GM12878 (cell line): ENCODE data around the gene TMEM163. TPM values are rescaled to one million over a fixed set of nuclear protein-coding genes. Genes with fewer than 3 reads are reported as not detected.

Source experiments
- ATAC-seq: fragments of 200-7000 bp; cut with Tn5 transposase; 3 replicates; pipeline ENCODE4 v1.9.1; 2020; ENCODE audit warnings: mild to moderate bottlenecking, moderate library complexity
- BruUV-seq: library from RNA; stranded (reverse); fragments of 400-500 nt; replicated peaks from 2 replicates; lab custom pipeline; 2021; lab: Mats Ljungman, UMichigan
- CTCF ChIA-PET: fragments of 300-600 bp; sonication (Branson Sonifier 250); formaldehyde crosslinking; extraction: SDS; loops from one replicate; lab custom pipeline; 2021; ENCODE audit warnings: inconsistent platforms; lab: Yijun Ruan, JAX
- POLR2A ChIA-PET: fragments of 350-600 bp; formaldehyde crosslinking; extraction: SDS; loops from one replicate; lab custom pipeline; 2021; ENCODE audit warnings: inconsistent platforms; lab: Charles Lee
- RAD21 ChIA-PET: fragments of 300-600 bp; sonication (Branson Sonifier 250); formaldehyde crosslinking; loops from one replicate; lab custom pipeline; 2023; ENCODE audit warnings: antibody characterized with exemption; ENCODE audit not compliant: unreplicated experiment; lab: Charles Lee
- SMC1A ChIA-PET: fragments of 300-600 bp; sonication (Branson Sonifier 250); formaldehyde crosslinking; loops from one replicate; lab custom pipeline; 2023; ENCODE audit not compliant: unreplicated experiment, uncharacterized antibody; lab: Charles Lee
- DNase-seq: peaks from one replicate; pipeline ENCODE4 v3.0.0-alpha.2; 2011; ENCODE audit warnings: low read depth, low spot score
- FAIRE-seq: peaks from 3 replicates; lab custom pipeline; 2011; peaks lifted over from hg19 to GRCh38; lab: Jason Lieb, UNC
- H2AFZ ChIP-seq: 2 replicates; pipeline ENCODE4 v1.6.0; 2011; ENCODE audit warnings: low read depth, low read length, control low read depth; ENCODE audit not compliant: control insufficient read depth
- H3K27ac ChIP-seq: 2 replicates; pipeline ENCODE4 v1.5.1; 2011; ENCODE audit warnings: control low read depth; ENCODE audit not compliant: control insufficient read depth, insufficient read depth
- H3K27me3 ChIP-seq, 2 experiments: replicated peaks in 1 of 2; 2 replicates each; pipeline versions ENCODE4 v1.6.0 to v1.6.1; 2011; ENCODE audit warnings: low read length in 1 of 2; ENCODE audit not compliant: control insufficient read depth in 2 of 2, insufficient read depth in 2 of 2
- H3K36me3 ChIP-seq, 2 experiments: 2 replicates each; pipeline ENCODE4 v1.5.1; 2011; ENCODE audit warnings: low read length in 1 of 2; ENCODE audit not compliant: control insufficient read depth in 2 of 2, insufficient read depth in 2 of 2
- H3K4me1 ChIP-seq: 2 replicates; pipeline ENCODE4 v1.6.1; 2011; ENCODE audit warnings: mild to moderate bottlenecking, low read length, moderate library complexity, mixed read lengths; ENCODE audit not compliant: control insufficient read depth, insufficient read depth
- H3K4me2 ChIP-seq: 2 replicates; pipeline ENCODE4 v1.6.0; 2011; ENCODE audit warnings: control low read depth; ENCODE audit not compliant: control insufficient read depth, insufficient read depth
- H3K4me3 ChIP-seq: fragments of 200-600 bp; sonication (generic); 2 replicates; pipeline ENCODE4 v1.5.1; 2016
- H3K79me2 ChIP-seq: 2 replicates; pipeline ENCODE4 v1.6.0; 2011; ENCODE audit warnings: low read length; ENCODE audit not compliant: control insufficient read depth, insufficient read depth
- H3K9ac ChIP-seq: 2 replicates; pipeline ENCODE4 v1.8.0; 2011; ENCODE audit warnings: low read length, control low read depth, mixed read lengths; ENCODE audit not compliant: control insufficient read depth, insufficient read depth
- H3K9me3 ChIP-seq: replicated peaks from 3 replicates; pipeline ENCODE4 v1.5.1; 2011; ENCODE audit warnings: mild to moderate bottlenecking, low read length; ENCODE audit not compliant: control insufficient read depth, insufficient read depth
- H4K20me1 ChIP-seq: 2 replicates; pipeline ENCODE4 v1.6.0; 2011; ENCODE audit not compliant: control insufficient read depth, insufficient read depth
- BRCA1 ChIP-seq: IDR thresholded peaks from 2 replicates; pipeline ENCODE4 v1.6.1; 2011; ENCODE audit warnings: low read depth, low read length, improper control_type of control experiment
- FOXM1 ChIP-seq: IDR thresholded peaks from 2 replicates; pipeline ENCODE4 v1.6.1; 2012; ENCODE audit warnings: low read depth, mild to moderate bottlenecking, inconsistent platforms, low read length, moderate library complexity
- GATAD2B ChIP-seq: fragments of 450-650 bp; conservative IDR thresholded peaks from 2 replicates; pipeline ENCODE4 v1.6.1; 2017; ENCODE audit warnings: low read depth, mild to moderate bottlenecking, moderate library complexity
- POLR2AphosphoS2 ChIP-seq: IDR thresholded peaks from 2 replicates; pipeline ENCODE4 v1.6.1; 2011; ENCODE audit warnings: low read depth, mild to moderate bottlenecking, low read length, improper control_type of control experiment, moderate library complexity
- POU2F2 ChIP-seq: IDR thresholded peaks from 3 replicates; pipeline ENCODE4 v1.6.1; 2011; ENCODE audit warnings: low read depth, mild to moderate bottlenecking, low read length, borderline replicate concordance
- ZNF384 ChIP-seq: IDR thresholded peaks from 2 replicates; pipeline ENCODE4 v1.6.1; 2012; ENCODE audit warnings: low read depth, mild to moderate bottlenecking, low read length, improper control_type of control experiment, borderline replicate concordance
- WGBS: methylation state at CpG from one replicate; pipeline ENCODE4 v1.1.6; 2016; ENCODE audit warnings: low lambda C conversion rate; ENCODE audit not compliant: insufficient replicate concordance, insufficient coverage; ENCODE audit errors: missing lambda C conversion rate; 5-methylcytosine and 5-hydroxymethylcytosine counted together
- in situ Hi-C: fragments of 300-500 bp; cut with MboI; formaldehyde crosslinking; loops from 9 replicates; pipeline ENCODE4 v1.14.3; 2018; ENCODE audit warnings: mixed read lengths
- intact Hi-C: fragments of 100-400 bp; cut with micrococcal nuclease; formaldehyde crosslinking; loops from one replicate; pipeline ENCODE4 v1.14.2; 2022; ENCODE audit not compliant: unreplicated experiment
- polyA plus RNA-seq, 11 experiments: library from polyadenylated mRNA; depleted of rRNA in 4 of 11; unstranded in 6 of 11; stranded (reverse) in 5 of 11; fragments of >200 nt; fragmentation: Nextera tagmentation in 4 of 11; fragmentation: Illumina TruSeq in 1 of 11; extraction: Ambion mirVana in 4 of 11; extraction: Trizol in 1 of 11; gene quantifications; 1 replicate in 1 of 11; 2 replicates in 10 of 11; pipeline versions ENCODE4 v1.2.1 to v1.2.3, GENCODE V29; 2011 to 2016; ENCODE audit warnings: inconsistent platforms in 2 of 11, missing spikeins in 2 of 11, low read depth in 1 of 11
- total RNA-seq, 4 experiments: library from RNA; depleted of rRNA in 3 of 4; stranded (reverse); fragments of >200 nt in 3 of 4; fragmentation: Illumina TruSeq in 1 of 4; extraction: Trizol in 1 of 4; gene quantifications; 2 replicates each; pipeline versions ENCODE4 v1.2.1 to v1.2.3, GENCODE V29; 2013 to 2021

Gene TMEM163
- total and polyA plus RNA-seq, 10 of the 15 experiments (the other 5 are each of a cell fraction or from before 2014, with no cell fraction given) = 0.05 to 0.11 (median 0.07) TPM; not detected in 4

- TF ChIP-seq FOXM1 (no peak), POLR2AphosphoS2 (no peak)
- Histone ChIP-seq H3K4me1 (no peaks in the 10 kb centered on the region), H3K4me3 (no peak overlapping the region), H3K79me2 (no peaks in the 10 kb centered on the region), H3K9me3 (no peaks in the 10 kb centered on the region), H3K4me2 (no peak overlapping the region), H2AFZ (no peak overlapping the region), H3K9ac (no peak overlapping the region), H3K27ac (no peak overlapping the region), H4K20me1 (no peaks in the 10 kb centered on the region), H3K36me3 (no peaks in the 10 kb centered on the region), H3K27me3 (no peaks in the 10 kb centered on the region)
- CTCF ChIA-PET = interaction anchor here (1.1 kb wide), 1 partner anchor 243 kb away, joined by 3 read pairs; no protein-coding TSS in a partner anchor
- in situ Hi-C loops (no loop called here), intact Hi-C loops (loop anchor here (5.0 kb wide), 1 partner anchor 242 kb away; no protein-coding TSS in a partner anchor)
- SMC1A ChIA-PET = interaction anchor here (1.6 kb wide), 1 partner anchor 9 kb away, joined by 4 read pairs; no protein-coding TSS in a partner anchor
- no TSS peak for BruUV-seq
- POLR2A ChIA-PET = no interaction called here
- ATAC-seq (no peak), DNase-seq (no peak), FAIRE-seq (no peak)
- RAD21 ChIA-PET = no interaction called here
Measured at GRCh38 chr2:134694411-134694810, 24.4 kb downstream of the TMEM163 start.

- no peak for ATAC-seq
- H3K9me3 ChIP-seq = no peaks in the 10 kb centered on the region
- intact Hi-C loops = loop anchor here (5.0 kb wide), 1 partner anchor 241 kb away; no protein-coding TSS in a partner anchor
- no peaks in the 10 kb centered on the region for H3K27me3 ChIP-seq
- RAD21 ChIA-PET = no interaction called here
- FAIRE-seq = no peak
- no peaks in the 10 kb centered on the region for H3K36me3 ChIP-seq
- H3K27ac ChIP-seq = no peak overlapping the region
- TF ChIP-seq POLR2AphosphoS2 (no peak), GATAD2B (no peak), BRCA1 (no peak), POU2F2 (no peak), ZNF384 (no peak)
- TF ChIP-seq, all 136 proteins: peak for 0
- H2AFZ ChIP-seq = no peak overlapping the region
- H4K20me1 ChIP-seq = no peaks in the 10 kb centered on the region
- BruUV-seq = no TSS peak
- H3K4me3 ChIP-seq = no peak overlapping the region
- H3K4me2 ChIP-seq = no peak overlapping the region
- no peak for DNase-seq
- ChIA-PET SMC1A (interaction anchor here (1.6 kb wide), 1 partner anchor 10 kb away, joined by 4 read pairs; no protein-coding TSS in a partner anchor), POLR2A (no interaction called here), CTCF (interaction anchor here (1.1 kb wide), 1 partner anchor 243 kb away, joined by 3 read pairs; no protein-coding TSS in a partner anchor)
- H3K79me2 ChIP-seq = no peaks in the 10 kb centered on the region
- in situ Hi-C loops = no loop called here
- no peaks in the 10 kb centered on the region for H3K4me1 ChIP-seq
- H3K9ac ChIP-seq = no peak overlapping the region
- 32% methylated on average over 6 of the region's 6 CpGs for WGBS
Measured at GRCh38 chr2:134693359-134694330, 25.2 kb downstream of the TMEM163 start.
